Tibial nerve (tissue), 4 donors: ENCODE results near the gene PTPRC.

ENCODE experiments used
- CTCF ChIP-seq, 5 experiments: fragments of 200-600 bp in 3 of 5; fragments of 450-650 bp in 2 of 5; sonication (generic) in 3 of 5; IDR thresholded peaks; one replicate each; pipeline ENCODE4 v1.5.1; 2016 to 2019; ENCODE audit warnings: antibody characterized with exemption in 5 of 5, mild to moderate bottlenecking in 3 of 5, moderate library complexity in 2 of 5
- EP300 ChIP-seq, 2 donors: sonication (generic); formaldehyde crosslinking; IDR thresholded peaks; one replicate each; pipeline ENCODE4 v1.6.1; 2017; ENCODE audit warnings: antibody characterized with exemption in 2 of 2, mild to moderate bottlenecking in 1 of 2
- POLR2A ChIP-seq, 2 donors: fragments of 450-650 bp; IDR thresholded peaks; one replicate each; pipeline ENCODE4 v1.6.1; 2017; ENCODE audit warnings: antibody characterized with exemption in 2 of 2, mild to moderate bottlenecking in 2 of 2, moderate library complexity in 2 of 2

GRCh38 chr1:198600906-198601305, 37.9 kb upstream of the PTPRC start:
- no peak for TF ChIP-seq CTCF (IDR thresholded peaks at IDR 0.05)
- TF ChIP-seq POLR2A (IDR thresholded peaks at IDR 0.05): no peak
- no peak for TF ChIP-seq EP300 (IDR thresholded peaks at IDR 0.05)
